GM18861 (cell line): ENCODE measurements around the gene STK32C.

Experiments
- ATAC-seq: cut with Tn5 transposase; IDR thresholded peaks from one replicate; pipeline ENCODE4 v1.9.1; 2021; ENCODE audit not compliant: unreplicated experiment

The STK32C gene

DNA sequence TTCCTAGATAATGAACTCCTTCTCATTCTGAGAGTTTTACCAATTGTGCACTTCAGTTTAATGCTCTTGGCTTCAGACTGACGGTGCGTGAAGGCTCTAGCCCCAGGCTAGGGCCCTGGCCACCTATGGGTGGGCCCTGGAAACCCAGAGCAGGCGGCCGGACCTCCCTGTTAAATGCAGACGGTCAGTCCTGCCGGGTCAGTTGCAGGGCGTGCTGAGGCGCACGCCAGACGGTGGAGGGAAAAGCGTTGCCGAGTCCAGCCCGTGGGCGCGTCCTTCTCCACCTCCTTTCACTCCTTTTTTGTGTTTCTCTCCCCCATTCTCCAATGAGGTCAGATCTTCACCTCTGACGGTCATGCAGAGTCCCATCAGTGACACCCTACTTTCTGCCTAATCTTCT, 118.7 kb downstream of the STK32C start:
- no peak for ATAC-seq

DNA sequence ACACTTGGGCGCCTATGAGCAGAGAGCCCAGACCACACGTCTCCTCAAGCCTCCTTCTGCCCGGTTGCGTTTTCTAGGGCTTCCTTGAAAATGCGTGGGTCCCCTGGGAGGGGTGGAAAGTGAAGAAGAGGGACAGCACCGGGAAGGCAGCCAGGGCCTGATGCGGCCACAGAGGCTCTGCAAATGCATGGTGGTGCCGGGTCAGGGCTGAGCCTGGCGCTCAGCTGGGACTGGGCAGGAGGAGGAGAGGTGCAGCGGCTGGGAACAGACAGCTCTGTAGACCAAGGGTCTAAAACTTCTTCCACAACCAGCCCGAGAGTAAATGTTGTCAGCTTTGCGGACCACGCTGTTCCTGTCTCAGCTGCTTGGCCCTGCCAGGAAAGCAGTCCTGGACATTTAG, 119.4 kb downstream of the STK32C start:
- ATAC-seq, result no peak

DNA sequence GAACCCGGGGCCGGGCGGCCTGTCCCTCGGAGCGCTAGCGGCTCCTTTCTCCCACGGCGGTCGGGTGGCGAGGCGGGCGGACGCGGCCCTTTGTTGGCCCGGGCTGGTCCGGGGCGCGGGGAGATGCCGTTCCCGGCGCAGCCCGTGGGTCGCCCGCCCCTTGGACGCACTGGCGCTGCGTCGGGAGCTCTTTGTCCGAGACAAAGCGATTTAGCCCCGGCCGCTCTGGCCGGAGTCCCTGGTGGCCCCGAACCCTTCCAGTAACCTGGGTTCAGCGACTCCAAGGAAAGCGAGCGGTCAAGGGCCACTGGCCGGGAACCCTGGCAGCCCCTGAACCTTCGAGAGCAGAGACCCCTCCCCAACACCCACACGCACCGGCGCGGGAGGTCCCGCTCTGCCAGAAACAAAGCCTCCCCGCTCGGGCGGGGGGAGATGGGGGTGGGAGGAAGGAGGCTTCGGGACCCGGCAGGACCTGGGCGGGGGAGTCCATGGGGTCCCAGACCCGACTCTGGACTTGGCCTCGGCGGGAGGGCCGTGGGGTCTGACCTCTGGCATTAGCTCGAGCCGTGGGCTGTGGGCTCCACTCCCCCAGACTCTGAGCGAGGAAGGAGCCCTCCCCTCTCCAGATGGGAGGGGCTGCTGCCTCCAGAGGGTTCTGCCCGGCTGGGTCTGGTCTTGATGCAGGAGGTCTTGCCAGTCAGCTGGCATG, 120.2 kb downstream of the STK32C start:
- ATAC-seq, result no peak

DNA sequence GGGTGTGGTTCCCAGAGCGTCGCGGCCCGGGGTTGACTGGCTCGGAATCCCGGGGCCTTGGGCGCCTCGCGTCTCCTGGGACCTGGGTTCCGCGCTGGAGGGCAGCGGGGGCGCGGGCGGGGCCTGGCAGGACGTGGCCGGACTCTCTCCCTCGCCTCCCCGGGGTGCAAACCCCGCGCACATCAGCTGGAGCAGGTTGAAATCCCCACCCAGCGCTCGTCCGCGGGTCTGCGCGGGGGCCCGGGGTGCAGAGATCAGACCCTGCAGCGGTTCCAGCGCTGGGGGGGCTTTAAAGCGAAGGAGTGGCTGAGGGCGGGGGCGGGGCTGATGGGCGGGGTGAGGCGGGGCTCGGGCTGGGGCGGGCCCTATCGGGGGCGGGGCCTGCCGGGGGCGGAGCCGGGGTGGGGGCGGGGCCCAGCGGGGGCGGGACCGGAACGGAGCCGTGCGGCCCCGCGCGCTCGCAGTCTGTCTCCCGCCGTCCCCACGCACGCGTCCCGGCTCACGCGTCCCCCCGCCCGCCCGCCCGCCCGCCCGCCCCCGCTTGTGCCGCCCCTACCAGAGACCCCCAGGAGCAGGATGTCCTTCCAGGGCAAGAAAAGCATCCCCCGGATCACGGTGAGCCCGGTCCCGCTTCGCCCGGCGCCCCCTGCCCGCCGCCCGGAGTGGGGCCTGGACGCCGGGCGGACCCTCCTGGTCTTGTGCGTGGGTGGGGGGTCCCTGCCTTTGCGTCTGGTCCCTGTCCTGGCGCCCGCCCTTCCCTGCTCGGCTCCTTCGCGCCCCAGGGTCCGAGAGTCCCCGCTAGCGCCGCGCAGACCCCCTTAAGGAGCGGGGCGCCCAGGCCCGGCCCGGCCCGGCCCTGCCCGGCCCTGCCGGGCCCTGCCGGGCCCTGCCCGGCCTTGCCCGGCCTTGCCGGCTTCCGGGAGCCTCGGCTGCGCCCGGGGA, 121.0 kb downstream of the STK32C start, which contains the start of gene DPYSL4:
Gene DPYSL4, plus strand, starts transcription at position 461 of the 942 bp plus-strand sequence. Its CDS starts 116 bp downstream, at position 577.
- no peak for ATAC-seq

DNA sequence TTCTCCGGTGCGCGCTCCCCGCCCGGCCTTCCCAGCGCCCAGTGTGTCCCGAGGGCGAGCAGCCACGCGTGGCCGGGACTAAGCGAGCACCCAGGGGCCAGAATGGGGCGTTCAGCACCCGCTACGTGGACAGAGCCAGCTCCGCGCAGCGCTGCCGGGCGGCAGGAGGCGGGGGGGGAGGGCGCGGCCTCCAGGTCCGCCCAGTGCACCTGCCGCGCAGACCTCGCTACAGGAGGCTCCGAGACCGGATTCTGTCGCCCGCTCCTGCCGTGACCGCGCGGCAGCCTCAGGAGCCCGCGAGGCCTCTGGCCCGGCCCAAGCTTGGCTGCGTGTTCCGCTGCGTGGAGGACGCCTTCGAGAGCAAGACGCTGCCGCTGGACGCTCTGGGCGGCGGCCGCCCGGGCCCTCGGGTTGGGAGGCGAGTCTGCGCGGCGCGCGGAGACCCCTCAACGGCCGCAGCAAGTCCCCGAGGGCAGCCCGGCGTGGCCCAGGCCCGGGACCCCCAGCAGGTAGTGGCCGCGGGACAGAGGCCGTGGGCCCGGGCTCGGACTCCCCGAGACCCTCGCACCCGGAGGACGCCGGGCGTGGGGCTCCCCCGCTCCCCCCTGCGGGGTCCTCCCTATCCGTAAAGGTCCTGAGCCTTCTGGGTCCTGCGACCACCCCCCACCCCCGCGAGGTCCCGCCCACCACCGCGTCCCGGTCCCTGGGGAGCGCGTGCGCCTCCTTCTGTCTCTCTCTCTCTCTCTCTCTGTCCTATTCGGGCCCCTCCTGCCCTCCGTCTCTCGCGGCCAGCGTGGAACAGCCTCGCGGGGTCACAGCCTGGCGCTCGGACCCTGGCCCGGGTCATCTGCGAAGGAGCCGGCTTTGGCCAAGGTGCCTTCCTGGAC, 121.9 kb downstream of the STK32C start:
- ATAC-seq, result no peak

DNA sequence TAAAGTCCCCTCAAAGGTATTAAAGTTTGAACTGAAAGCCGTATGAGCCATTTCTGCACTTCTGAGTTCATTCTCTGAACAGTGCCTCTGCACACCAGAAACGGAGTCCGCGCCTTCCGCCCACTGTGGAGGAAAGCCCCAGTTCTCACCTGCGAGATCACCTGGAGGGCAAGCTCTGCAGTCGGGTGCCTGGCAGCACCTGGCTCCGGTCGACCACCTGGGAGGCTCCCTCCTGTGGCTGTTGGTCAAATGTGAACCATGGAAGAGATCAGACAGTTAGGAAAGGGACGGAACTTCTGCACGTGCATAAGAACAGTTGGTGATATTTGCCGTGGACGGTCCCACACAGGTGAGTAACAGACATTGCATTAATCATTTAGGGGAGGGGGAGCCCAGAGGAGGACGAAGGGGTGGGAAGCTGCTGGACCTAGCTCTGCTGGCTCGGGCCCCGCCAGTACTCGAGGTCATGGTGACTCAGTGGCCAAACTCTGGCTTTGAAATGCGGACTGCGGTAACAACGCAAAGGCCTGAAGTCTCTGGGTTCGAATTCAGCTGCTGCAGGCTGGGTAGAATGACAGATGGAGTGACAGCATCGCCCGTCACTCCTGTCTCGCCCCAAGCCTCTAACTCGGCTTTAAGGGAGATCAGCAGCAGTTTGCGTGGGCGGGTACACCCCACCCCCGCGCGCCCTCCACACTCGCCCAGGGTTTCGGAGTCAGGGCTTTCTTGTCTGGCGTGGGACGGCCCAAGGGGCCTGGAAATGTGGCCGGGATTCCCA, 122.7 kb downstream of the STK32C start:
- ATAC-seq, result no peak

GRCh38 chr10:132183046-132183445, 124.7 kb downstream of the STK32C start:
- ATAC-seq, result no peak

DNA sequence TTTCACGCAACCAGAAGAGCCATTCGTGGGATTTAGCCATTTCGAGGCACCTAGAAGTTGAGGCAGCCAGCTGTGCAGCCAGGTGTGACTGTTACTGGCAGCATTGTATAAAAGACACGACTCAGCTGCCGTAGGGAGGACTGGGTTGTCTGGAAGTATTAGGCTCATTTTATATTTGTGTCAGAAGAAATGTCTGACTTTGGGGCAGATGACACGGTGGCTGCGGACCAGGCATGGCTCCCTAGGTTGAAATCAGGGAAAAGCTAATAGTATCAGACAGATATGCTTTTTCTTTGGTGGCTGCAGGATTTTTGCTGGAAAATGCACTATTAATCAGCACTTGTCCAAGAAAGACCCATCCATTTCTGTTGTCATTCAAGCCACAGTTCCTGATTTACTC, 125.2 kb downstream of the STK32C start:
- ATAC-seq, result no peak

GRCh38 chr10:132181691-132182425, 125.9 kb downstream of the STK32C start:
- no peak for ATAC-seq

DNA sequence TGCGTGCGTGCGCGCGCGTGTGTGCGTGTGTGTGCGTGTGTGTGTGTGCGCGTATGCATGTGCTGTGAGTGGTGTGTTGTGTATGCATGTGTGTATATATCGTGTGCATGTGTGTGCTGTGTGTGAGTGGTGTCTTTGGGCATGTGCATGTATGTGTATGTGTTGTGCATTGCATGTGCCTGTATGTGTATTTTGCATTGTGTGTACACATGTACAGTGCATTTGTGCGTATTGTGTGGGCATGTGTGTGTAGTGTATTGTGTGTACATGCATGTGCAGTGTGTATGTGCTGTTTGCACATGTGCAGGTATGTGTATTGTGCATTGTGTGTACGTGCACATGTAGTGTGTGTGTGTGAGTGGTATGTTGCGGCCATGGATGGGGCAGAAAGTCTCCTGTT, 127.0 kb downstream of the STK32C start:
- no peak for ATAC-seq

- ATAC-seq, result no peak
Observed at GRCh38 chr10:132179551-132180392, 128.0 kb downstream of the STK32C start.

- no peak for ATAC-seq
Observed at GRCh38 chr10:132178672-132179545, 128.8 kb downstream of the STK32C start.

DNA sequence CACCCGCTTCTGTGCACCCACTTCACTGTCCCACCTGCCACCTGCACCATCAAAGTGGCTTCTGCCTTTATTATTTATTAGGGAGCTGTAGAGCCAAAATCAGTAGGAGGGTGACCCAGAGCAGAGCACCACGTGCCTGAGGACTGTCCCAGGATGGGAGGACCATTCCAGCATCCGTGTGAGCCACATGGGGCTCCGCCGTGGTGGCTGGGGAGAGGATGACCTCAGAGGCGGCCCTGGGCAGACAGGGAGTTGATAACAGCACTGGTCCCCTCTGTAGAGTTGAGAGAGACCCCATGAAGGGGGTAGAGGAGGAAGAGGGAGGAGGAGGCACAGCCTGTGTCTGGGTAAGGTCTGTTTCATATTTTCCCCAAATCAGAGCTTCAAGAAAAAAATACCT, 129.7 kb downstream of the STK32C start:
- no peak for ATAC-seq

DNA sequence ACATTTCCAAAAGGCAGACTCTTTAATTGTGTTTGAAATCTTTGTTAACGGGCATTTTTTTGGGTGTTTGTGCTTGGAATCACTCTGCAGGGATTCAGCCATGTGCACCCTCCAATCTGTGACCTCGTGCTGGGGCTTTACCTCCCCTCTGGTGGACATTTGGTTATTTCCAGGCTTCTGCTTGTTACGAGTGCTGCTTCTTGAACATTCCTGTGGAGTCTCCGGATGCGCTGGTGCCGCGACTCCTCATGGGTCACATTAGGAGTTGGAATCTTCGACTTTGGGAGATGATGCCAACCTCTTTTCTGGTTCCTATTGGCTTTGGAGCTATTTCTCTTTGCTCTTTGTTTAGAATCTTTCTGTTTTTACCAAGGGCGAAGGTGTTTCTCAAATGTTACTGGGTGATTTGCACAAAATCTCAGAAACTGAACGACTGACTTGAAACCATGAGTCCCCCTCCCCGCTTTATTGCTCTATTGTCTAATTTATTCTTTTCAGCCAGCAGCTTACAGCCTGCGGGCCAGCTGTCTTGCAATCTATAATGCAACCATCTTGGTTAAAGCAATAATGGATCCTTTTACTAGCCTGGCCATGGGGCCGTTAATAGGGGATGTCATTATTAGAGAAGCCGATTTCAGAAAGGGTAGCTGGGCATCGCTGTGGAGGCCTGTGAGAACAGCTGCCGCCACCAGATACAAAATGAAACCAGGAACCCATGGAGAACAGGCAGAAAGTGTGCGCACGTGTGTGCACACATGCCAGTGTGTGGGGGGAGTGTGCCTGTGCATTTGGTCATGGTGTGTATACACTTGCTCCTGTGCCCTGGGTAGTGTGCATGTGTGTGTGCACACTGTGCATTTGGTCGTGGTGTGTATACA, 130.9 kb downstream of the STK32C start:
- ATAC-seq, result no peak

- ATAC-seq, result no peak
Observed at GRCh38 chr10:132175907-132176581, 131.7 kb downstream of the STK32C start.

- no peak for ATAC-seq
Observed at GRCh38 chr10:132175408-132175807, 132.3 kb downstream of the STK32C start.
